ENCODE data around the gene ZKSCAN4.

ZKSCAN4 gene

DNA sequence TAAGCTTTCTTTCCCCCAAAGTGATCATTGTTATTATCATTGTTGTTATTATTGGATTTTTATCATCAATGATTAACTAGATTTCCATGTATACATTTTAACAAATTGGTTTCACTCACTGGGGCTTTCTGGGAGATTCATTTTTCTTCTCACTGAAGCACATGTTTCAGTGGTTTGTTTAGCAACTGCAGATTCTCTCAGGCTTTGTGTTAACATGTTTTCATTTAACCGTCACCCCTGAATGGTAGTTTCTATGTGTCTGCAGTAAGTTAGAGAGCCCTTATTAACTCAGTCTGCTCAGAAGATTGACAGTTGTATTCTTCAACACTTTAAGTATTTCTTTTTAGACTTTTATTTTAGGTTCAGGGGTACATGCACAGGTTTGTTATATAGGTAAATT is 12.4 kb downstream of the ZKSCAN4 start:
- no peak overlapping the region for H3K4me3 ChIP-seq (ENCODE audit: low read depth, low read length)
- no peak for TF ChIP-seq CTCF (IDR thresholded peaks at IDR 0.05; ENCODE audit: low read depth, low read length)
- in situ Hi-C loops (cut with HindIII; ENCODE audit: low sequenced_read_pairs), result no loop called here
- no peak for DNase-seq (ENCODE audit: low read depth, low spot score)

DNA sequence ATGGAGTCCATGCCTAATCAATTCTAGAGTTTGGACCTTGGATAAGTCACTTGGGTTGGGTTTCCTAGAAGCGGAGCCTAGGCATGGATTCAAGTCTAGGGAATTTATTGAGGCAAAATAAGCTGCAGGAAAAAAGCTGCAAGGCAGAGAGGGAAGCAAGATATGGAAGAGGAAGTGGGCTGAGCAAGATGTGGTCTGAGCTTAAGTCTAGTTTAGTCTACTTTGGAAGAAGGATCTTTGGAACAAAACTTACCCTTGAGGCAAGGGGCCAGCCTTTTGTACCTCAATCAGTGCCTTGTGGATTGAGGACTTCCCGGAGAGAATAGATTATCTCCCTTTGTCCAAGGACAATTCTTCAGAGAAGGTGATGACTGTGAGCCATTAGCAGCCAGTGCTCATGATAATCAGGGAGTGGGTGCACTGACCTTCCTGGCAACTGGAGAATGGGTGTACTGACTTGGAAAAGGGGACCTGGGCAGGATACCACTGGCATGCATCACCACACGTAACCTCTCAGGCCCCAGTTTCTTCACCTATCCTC is 16.1 kb downstream of the ZKSCAN4 start:
- in situ Hi-C loops (cut with HindIII; ENCODE audit: low sequenced_read_pairs), result no loop called here
- no peak for TF ChIP-seq CTCF (IDR thresholded peaks at IDR 0.05; ENCODE audit: low read depth, low read length)
- H3K4me3 ChIP-seq (ENCODE audit: low read depth, low read length), result no peak overlapping the region
- no peak for DNase-seq (ENCODE audit: low read depth, low spot score)

GRCh38 chr6:28232785-28233184 is 19.3 kb downstream of the ZKSCAN4 start:
- in situ Hi-C loops (cut with HindIII; ENCODE audit: low sequenced_read_pairs), result no loop called here
- TF ChIP-seq CTCF (IDR thresholded peaks at IDR 0.05; ENCODE audit: low read depth, low read length), result no peak
- no peak overlapping the region for H3K4me3 ChIP-seq (ENCODE audit: low read depth, low read length)
- no peak for DNase-seq (ENCODE audit: low read depth, low spot score)

DNA sequence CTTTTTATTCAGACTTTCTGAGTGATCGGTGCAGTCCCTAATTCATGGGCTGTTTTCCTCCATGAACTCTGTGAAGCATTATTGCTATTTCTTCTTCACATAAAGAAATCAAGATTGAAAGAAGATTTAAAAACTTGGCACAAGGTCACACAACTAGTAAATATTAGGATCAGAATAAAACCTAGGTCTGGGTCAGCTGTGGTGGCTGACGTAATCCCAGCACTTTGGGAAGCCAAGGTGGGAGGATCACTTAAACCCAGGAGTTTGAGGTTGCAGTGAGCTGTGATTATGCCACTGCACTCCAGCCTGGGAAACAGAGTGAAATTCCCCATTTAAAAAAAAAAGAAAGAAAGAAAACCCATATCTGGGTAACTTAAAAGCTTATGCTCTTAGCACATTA is 25.6 kb downstream of the ZKSCAN4 start:
- DNase-seq (ENCODE audit: low read depth, low spot score), result no peak
- H3K4me3 ChIP-seq (ENCODE audit: low read depth, low read length), result no peak overlapping the region
- in situ Hi-C loops (cut with HindIII; ENCODE audit: low sequenced_read_pairs), result no loop called here
- no peak for TF ChIP-seq CTCF (IDR thresholded peaks at IDR 0.05; ENCODE audit: low read depth, low read length)

DNA sequence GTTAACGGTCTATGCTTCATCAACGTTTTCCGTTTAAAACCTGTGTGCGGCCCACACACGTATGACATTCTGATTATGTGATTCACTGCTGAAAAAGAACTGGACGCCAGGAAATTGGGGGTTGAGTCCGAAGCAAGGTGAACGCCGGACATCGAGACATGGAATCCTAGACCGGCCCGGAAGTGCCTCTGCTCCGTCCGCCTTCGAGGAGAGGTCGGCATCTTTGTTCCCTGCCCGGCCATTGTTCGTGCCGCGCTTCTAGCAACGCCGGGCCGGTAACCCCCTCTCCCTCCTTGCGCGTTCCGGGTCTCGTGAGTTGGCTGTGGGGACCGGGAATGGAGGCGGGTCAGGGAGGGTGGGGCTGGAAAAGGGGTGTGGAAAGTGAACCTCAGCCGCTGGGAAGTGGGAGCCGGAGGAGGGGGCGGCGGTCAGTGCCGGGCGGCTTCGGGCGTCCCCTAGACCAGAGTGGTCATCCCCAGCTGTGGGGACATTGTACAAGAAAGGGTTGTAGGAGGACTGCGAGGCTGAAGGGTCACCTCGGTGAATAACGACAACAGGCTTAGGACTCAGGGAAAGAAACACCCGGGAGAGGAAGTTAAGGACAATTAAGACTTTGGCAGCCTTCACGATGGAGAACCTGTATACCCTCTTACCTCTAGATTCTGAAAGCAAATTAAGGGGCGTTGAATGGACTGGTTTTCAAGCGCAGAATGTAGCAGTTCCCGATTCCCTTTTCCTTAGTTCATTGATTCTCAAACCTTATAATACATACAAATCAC is 26.8 kb downstream of the ZKSCAN4 start, which contains the start of gene ZSCAN9:
TSS of gene ZSCAN9 (plus strand) at position 220 of the 779 bp plus-strand sequence. CDS start 1,810 bp downstream, outside the sequence.
- H3K4me3 ChIP-seq (ENCODE audit: low read depth, low read length), result peak within 1 kb of the TSS; percentile 91
- no peak for TF ChIP-seq CTCF (IDR thresholded peaks at IDR 0.05; ENCODE audit: low read depth, low read length)
- in situ Hi-C loops (cut with HindIII; ENCODE audit: low sequenced_read_pairs), result no loop called here
- peak; percentile 89 for DNase-seq (ENCODE audit: low read depth, low spot score)

DNA sequence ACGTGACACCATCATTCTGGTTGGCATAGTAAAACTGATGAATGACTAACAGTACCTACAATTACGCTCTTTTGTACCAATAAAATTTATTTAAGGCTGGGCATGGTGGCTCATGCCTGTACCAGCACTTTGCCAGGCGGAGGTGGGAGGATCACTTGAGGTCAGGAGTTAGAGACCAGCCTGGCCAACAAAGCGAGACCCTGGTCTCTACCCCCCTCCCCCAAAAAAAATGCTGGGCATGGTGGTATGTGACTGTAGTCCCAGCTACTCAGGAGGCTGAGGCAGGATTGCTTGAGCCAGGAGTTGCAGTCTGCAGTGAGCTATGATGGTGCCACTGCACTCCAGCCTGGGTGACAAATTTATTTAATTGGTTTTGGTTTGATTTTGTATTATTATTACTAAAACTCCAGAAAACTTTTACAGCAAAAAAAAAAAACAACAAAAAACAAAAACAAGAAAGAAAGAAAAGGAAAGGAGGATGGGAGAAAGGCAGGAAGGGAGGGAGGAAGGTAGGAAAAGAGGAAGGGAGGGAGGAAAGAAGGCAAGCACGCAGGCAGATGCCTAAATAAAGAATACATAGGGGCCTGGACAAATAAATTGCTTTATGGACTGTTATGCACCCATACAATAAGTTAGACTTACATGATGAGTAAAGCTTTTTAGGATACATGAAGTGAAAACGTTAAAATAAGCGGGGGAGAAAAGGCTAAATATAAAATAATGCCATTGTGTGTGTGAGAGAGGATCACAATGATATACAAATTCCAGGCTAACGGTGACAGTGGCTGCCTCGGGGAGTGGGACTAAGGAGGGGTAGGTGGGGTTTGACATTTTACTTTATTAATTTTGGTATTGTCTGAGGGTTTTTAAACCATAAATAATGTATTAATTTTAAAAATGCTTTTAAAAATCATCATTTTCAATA is 27.7 kb downstream of the ZKSCAN4 start:
- no peak for TF ChIP-seq CTCF (IDR thresholded peaks at IDR 0.05; ENCODE audit: low read depth, low read length)
- in situ Hi-C loops (cut with HindIII; ENCODE audit: low sequenced_read_pairs), result no loop called here

More for the DNA sequence above, 27.7 kb downstream of the ZKSCAN4 start:
- no peak for DNase-seq (ENCODE audit: low read depth, low spot score)
- H3K4me3 ChIP-seq (ENCODE audit: low read depth, low read length), result peak overlapping the region; percentile 91

All from astrocyte of the spinal cord (primary cell).